Hepatocyte (in vitro differentiated cells): ENCODE measurements around the gene CEP89.

ENCODE experiments used
- EZH2 ChIP-seq: fragments of 200-600 bp; sonication (generic); IDR thresholded peaks from 2 replicates; pipeline ENCODE4 v1.6.1; 2016; ENCODE audit warnings: antibody characterized with exemption, mild to moderate bottlenecking, borderline replicate concordance
- TF ChIP-seq, protein P1 (sequence below): fragments of 200-600 bp; sonication (generic); IDR thresholded peaks from 2 replicates; pipeline ENCODE4 v1.5.1; 2016; ENCODE audit warnings: antibody characterized with exemption, mild to moderate bottlenecking; ENCODE audit not compliant: poor library complexity

DNA sequence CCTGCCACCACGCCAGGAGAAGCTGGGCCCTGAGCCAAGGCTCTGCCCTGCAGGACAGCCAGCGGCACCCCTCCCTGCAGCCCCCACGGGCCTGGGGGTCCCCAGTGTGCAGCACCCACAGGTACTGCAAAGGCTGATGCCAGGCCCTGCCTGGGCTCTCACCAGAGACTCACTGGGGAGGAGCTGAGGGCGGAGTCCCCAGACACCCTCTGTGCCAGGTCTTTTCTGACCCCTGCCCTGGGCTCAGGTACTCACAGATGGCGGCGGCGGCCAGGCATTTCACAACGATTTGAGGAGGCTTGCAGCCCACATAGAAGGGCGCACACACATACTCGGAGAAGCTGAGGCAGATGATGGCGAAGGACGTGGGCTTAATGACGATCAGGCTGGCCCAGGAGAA, 107.9 kb downstream of the CEP89 start:
- TF ChIP-seq, protein P1, sequence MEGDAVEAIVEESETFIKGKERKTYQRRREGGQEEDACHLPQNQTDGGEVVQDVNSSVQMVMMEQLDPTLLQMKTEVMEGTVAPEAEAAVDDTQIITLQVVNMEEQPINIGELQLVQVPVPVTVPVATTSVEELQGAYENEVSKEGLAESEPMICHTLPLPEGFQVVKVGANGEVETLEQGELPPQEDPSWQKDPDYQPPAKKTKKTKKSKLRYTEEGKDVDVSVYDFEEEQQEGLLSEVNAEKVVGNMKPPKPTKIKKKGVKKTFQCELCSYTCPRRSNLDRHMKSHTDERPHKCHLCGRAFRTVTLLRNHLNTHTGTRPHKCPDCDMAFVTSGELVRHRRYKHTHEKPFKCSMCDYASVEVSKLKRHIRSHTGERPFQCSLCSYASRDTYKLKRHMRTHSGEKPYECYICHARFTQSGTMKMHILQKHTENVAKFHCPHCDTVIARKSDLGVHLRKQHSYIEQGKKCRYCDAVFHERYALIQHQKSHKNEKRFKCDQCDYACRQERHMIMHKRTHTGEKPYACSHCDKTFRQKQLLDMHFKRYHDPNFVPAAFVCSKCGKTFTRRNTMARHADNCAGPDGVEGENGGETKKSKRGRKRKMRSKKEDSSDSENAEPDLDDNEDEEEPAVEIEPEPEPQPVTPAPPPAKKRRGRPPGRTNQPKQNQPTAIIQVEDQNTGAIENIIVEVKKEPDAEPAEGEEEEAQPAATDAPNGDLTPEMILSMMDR = no peak
- TF ChIP-seq EZH2 = no peak
